SJSA1 (cell line): ENCODE results near the gene TBCE. TPM values are rescaled to one million over a fixed set of nuclear protein-coding genes. Genes with fewer than 3 reads are reported as not detected.
A peak's percentile ranks its signal among the peaks of the same experiment; 100 is the strongest.
"Not testable (repeated sequence)": the region's sequence is repeated elsewhere in the genome, so short reads cannot be mapped to it uniquely, and the experiment has no call there.

Experiments
- DNase-seq, 2 experiments: peaks; one replicate each; pipeline ENCODE4 v3.0.0-alpha.2; 2015 to 2020; ENCODE audit warnings: low spot score in 2 of 2, low read depth in 1 of 2
- H3K27ac ChIP-seq: fragments of 250-450 bp; sonication (Bioruptor Pico); 2 replicates; pipeline ENCODE4 v1.5.1; 2020; ENCODE audit warnings: mild to moderate bottlenecking, moderate library complexity
- H3K27me3 ChIP-seq: fragments of 250-450 bp; sonication (Bioruptor Pico); replicated peaks from 2 replicates; pipeline ENCODE4 v1.5.1; 2020; ENCODE audit warnings: mild to moderate bottlenecking, moderate library complexity
- H3K36me3 ChIP-seq: fragments of 250-450 bp; sonication (Bioruptor Pico); 2 replicates; pipeline ENCODE4 v1.5.1; 2020; ENCODE audit warnings: mild to moderate bottlenecking
- H3K4me1 ChIP-seq: fragments of 250-450 bp; sonication (Bioruptor Pico); replicated peaks from 2 replicates; pipeline ENCODE4 v1.6.1; 2021; ENCODE audit warnings: mild to moderate bottlenecking
- H3K4me3 ChIP-seq: fragments of 250-450 bp; sonication (Bioruptor Pico); 2 replicates; pipeline ENCODE4 v1.5.1; 2020; ENCODE audit warnings: mild to moderate bottlenecking
- H3K9me3 ChIP-seq: fragments of 250-450 bp; sonication (Bioruptor Pico); replicated peaks from 2 replicates; pipeline ENCODE4 v1.5.1; 2020; ENCODE audit warnings: mild to moderate bottlenecking
- total RNA-seq: library from RNA; depleted of rRNA; stranded (reverse); fragments of >200 nt; shearing (Covaris generic); gene quantifications from 2 replicates; pipeline ENCODE4 v1.2.3, GENCODE V29; 2014

TBCE gene
- total RNA-seq, 1 experiment from 2014 or later = 58.1 TPM

GRCh38 chr1:235369802-235370201 lies 2.6 kb downstream of the TBCE start:
- Histone ChIP-seq H3K27me3 (no peaks in the 10 kb centered on the region), H3K4me3 (no peak overlapping the region)

DNA sequence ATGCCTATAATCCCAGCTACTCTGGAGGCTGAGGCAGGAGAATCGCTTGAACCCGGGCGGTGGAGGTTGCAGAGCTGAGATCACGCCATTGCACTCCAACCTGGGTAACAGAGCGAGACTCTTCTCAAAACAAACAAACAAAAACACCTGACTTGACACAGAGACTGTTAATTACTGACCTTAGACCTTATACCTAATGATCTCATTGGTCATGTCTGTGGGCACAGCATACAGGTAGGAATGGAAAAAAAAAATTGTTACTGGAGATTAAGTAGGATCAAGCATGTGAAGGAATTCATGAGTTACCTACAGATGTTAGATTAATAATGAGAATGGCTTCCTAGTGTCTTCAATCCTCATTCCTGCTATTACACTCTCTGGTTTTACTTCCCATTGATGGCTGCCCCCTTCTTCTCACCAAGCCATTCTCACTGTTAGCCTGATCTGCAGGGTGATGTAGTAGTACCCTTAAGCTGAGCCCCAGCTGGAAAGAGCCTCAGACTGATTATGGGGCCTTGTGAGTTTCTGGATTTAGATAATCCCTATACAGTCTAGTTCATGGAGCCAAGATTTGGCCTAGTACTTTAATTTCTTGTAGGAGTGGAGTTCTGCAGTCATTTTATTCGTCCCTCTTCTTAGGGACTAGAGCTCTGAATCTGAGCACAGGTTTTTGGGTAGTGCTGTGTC lies 8.8 kb downstream of the TBCE start:
- Histone ChIP-seq H3K4me1 (no peaks in the 10 kb centered on the region), H3K9me3 (no peaks in the 10 kb centered on the region), H3K27me3 (no peaks in the 10 kb centered on the region), H3K36me3 (peaks cover 50% of the 10 kb centered on the region), H3K27ac (no peak overlapping the region), H3K4me3 (no peak overlapping the region)
- DNase-seq = no peak

More at GRCh38 chr1:235369802-235370201, 2.6 kb downstream of the TBCE start:
- DNase-seq = no peak
- peaks cover 8% of the 10 kb centered on the region; the same call in 1 of the 2 replicates for H3K4me1 ChIP-seq
- H3K36me3 ChIP-seq = peaks cover 5% of the 10 kb centered on the region; the same call in 1 of the 2 replicates
- H3K27ac ChIP-seq = no peak overlapping the region
- H3K9me3 ChIP-seq = no peaks in the 10 kb centered on the region

GRCh38 chr1:235378134-235378735 lies 11.0 kb downstream of the TBCE start:
- H3K27me3 ChIP-seq, H3K9me3 ChIP-seq, H3K27ac ChIP-seq, H3K4me1 ChIP-seq, H3K4me3 ChIP-seq, DNase-seq: not testable (repeated sequence)
- peaks cover 48% of the 10 kb centered on the region for H3K36me3 ChIP-seq

- not testable (repeated sequence) for H3K4me3 ChIP-seq, H3K9me3 ChIP-seq, H3K27me3 ChIP-seq, H3K4me1 ChIP-seq, DNase-seq, H3K27ac ChIP-seq
- H3K36me3 ChIP-seq = peaks cover 31% of the 10 kb centered on the region
These were observed 14.9 kb downstream of the TBCE start for GRCh38 chr1:235381955-235382739.

DNA sequence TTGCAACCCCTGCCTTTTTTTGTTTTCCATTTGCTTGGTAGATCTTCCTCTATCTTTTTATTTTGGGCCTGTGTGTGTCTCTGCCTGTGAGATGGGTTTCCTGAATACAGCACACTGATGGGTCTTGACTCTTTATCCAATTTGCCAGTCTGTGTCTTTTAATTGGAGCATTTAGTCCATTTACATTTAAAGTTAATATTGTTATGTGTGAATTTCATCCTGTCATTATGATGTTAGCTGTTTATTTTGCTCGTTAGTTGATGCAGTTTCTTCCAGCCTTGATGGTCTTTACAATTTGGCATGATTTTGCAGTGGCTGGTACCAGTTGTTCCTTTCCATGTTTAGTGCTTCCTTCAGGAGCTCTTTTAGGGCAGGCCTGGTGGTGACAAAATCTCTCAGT lies 18.4 kb downstream of the TBCE start:
- not testable (repeated sequence) for DNase-seq, H3K4me1 ChIP-seq, H3K9me3 ChIP-seq, H3K27me3 ChIP-seq, H3K4me3 ChIP-seq, H3K27ac ChIP-seq
- peaks cover 12% of the 10 kb centered on the region for H3K36me3 ChIP-seq

- DNase-seq = no peak
- H3K4me1 ChIP-seq = peaks cover 5% of the 10 kb centered on the region
- H3K36me3 ChIP-seq = peaks cover 4% of the 10 kb centered on the region
- H3K27ac ChIP-seq = no peak overlapping the region
- H3K9me3 ChIP-seq = no peaks in the 10 kb centered on the region; the same call in 1 of the 2 replicates
- no peaks in the 10 kb centered on the region for H3K27me3 ChIP-seq
- no peak overlapping the region for H3K4me3 ChIP-seq
These were observed 24.6 kb downstream of the TBCE start for GRCh38 chr1:235391874-235392273.

DNA sequence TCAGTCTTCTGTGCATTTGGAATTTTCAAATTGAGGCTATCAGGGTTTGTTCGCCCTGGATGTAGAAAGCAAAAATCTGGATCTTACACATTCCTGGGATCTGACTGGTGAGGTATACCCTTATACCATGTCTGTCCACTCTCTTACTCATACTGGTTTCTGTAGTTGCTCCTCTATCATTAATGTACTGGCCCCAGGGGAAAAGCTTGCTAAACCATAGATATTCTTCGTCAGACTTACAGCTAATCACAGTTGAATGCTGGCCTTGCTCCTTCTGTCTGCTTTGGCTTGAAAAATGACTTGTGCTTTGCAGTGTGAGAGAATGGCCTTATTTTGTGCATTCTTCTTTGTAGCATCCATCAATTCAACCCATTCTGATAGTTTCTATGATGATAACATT lies 30.5 kb downstream of the TBCE start:
- Histone ChIP-seq H3K27ac (peak overlapping the region; percentile 63), H3K4me1 (peaks cover 55% of the 10 kb centered on the region), H3K36me3 (peaks cover 9% of the 10 kb centered on the region), H3K4me3 (no peak overlapping the region), H3K9me3 (no peaks in the 10 kb centered on the region), H3K27me3 (no peaks in the 10 kb centered on the region)
- peak; percentile 61 to 69 for DNase-seq

GRCh38 chr1:235399661-235400060 lies 32.4 kb downstream of the TBCE start:
- Histone ChIP-seq H3K4me1 (peaks cover 72% of the 10 kb centered on the region), H3K27ac (0 out of 2 replicates have a peak overlapping the region, but pooled peaks have one; percentile 1), H3K36me3 (peaks cover 20% of the 10 kb centered on the region)

DNA sequence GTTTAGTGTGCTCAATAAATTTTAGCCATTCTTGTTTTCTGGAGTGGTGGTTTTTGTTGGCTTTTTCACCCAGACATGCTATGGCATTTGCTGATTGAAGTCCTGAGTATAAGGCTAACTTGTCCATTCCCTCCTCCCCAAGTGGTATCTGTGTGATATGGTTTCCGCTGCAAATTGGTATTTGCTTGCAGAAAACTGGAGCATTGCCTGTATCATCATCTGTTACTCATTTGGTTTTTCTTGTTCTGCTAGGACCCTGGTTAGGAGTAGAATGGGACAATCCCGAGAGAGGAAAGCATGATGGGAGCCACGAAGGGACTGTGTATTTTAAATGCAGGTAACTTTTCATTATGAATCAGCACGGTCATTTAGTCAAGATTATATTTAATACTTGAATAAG lies 34.0 kb downstream of the TBCE start:
- H3K4me3 ChIP-seq = no peak overlapping the region
- H3K9me3 ChIP-seq = no peaks in the 10 kb centered on the region
- H3K36me3 ChIP-seq = peaks cover 23% of the 10 kb centered on the region
- H3K4me1 ChIP-seq = peaks cover 81% of the 10 kb centered on the region
- peak overlapping the region; percentile 22 for H3K27ac ChIP-seq
- no peak for DNase-seq
- no peaks in the 10 kb centered on the region for H3K27me3 ChIP-seq

More at GRCh38 chr1:235399661-235400060, 32.4 kb downstream of the TBCE start:
- DNase-seq = peak; percentile 33 to 54
- Histone ChIP-seq H3K27me3 (no peaks in the 10 kb centered on the region), H3K9me3 (no peaks in the 10 kb centered on the region), H3K4me3 (no peak overlapping the region)

DNA sequence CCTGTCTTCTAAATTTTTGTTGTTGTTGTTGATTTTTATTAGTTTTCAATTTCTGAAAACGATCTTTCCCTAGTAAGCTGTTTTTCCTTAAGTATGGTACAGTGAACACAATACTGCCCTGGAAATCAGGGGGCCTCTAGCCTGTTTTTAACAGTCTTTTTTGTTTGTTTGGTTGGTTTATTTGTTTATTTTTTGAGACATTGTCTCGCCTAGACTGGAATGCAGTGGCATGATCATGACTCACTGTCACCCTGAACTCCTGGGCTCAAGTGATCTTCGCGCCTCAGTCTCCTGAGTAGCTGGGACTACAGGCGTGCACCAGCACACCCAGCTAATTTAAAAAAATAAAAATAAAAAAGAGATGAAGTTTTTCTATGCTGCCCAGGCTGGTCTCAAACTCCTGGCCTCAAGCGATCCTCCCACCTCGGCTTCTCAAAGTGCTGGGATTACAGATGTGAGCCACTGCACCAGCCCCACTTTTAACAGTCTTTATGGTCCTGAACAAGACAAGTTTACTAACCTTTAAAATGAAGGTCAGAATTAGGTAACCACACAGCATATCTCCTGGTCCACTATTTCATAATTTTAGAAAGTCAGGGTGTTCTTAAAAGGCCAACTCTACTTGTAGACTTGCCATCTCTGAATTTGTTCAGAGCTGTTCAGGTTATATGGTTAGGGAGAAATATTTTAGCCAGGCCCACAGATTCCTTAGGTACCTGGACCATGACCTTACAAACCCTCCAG lies 35.4 kb downstream of the TBCE start:
- Histone ChIP-seq H3K36me3 (peaks cover 23% of the 10 kb centered on the region), H3K4me3 (no peak overlapping the region), H3K4me1 (peaks cover 73% of the 10 kb centered on the region), H3K27ac (peak overlapping the region; percentile 86), H3K27me3 (no peaks in the 10 kb centered on the region), H3K9me3 (no peaks in the 10 kb centered on the region)
- DNase-seq = peak; percentile 84 to 89

- Histone ChIP-seq H3K4me3 (no peak overlapping the region), H3K27me3 (no peaks in the 10 kb centered on the region), H3K4me1 (peaks cover 63% of the 10 kb centered on the region), H3K36me3 (peaks cover 23% of the 10 kb centered on the region), H3K9me3 (no peaks in the 10 kb centered on the region), H3K27ac (peak overlapping the region; percentile 86)
- no peak for DNase-seq
These were observed 36.4 kb downstream of the TBCE start for GRCh38 chr1:235403593-235403992.

DNA sequence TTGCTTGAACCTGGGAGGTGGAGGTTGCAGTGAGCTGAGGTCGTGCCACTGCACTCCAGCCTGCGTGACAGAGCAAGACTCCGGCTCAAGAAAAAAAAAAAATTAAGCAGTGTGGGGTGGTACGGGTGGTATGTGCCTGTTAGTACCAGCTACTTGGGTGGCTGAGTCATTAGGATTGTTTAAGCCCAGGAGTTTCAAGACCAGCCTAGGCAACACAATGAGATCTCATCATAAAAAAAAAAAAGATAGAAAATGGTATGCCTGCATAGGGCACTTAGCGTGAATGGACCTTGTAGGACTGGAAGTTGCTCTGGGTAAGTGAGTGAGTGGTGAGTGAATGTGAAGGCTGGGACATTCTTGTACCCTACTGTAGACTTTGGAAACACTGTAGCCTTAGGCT lies 37.0 kb downstream of the TBCE start:
- Histone ChIP-seq H3K27me3 (no peaks in the 10 kb centered on the region), H3K4me1 (peaks cover 57% of the 10 kb centered on the region), H3K9me3 (no peaks in the 10 kb centered on the region), H3K27ac (peak overlapping the region; percentile 86), H3K4me3 (no peak overlapping the region), H3K36me3 (peaks cover 23% of the 10 kb centered on the region)
- DNase-seq = peak; percentile 83 to 92

DNA sequence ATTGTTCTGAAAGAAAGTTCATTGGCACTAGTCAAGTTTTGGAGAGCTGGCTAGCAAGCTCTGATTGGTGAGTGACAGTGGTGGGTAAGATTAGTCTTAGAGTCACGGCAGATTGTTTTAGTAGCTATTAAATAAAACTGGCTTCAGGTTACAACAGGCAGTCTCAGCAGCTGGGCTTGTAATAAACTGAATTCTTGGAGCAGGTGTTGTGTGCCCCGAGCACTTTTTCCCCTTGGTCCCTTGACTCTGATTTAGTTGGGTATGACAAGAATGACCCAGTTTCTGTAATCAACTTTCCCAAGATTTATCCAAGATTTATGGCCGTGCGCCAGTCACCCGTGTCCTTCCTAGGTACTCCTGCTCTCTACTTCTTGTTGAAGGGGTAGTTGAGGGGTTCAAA lies 40.2 kb downstream of the TBCE start:
- no peak overlapping the region for H3K4me3 ChIP-seq
- no peaks in the 10 kb centered on the region for H3K27me3 ChIP-seq
- H3K36me3 ChIP-seq = peaks cover 14% of the 10 kb centered on the region
- DNase-seq = no peak
- no peak overlapping the region for H3K27ac ChIP-seq
- peaks cover 32% of the 10 kb centered on the region for H3K4me1 ChIP-seq
- H3K9me3 ChIP-seq = no peaks in the 10 kb centered on the region
